ENCODE measurements around the gene RALY.

RALY gene

DNA sequence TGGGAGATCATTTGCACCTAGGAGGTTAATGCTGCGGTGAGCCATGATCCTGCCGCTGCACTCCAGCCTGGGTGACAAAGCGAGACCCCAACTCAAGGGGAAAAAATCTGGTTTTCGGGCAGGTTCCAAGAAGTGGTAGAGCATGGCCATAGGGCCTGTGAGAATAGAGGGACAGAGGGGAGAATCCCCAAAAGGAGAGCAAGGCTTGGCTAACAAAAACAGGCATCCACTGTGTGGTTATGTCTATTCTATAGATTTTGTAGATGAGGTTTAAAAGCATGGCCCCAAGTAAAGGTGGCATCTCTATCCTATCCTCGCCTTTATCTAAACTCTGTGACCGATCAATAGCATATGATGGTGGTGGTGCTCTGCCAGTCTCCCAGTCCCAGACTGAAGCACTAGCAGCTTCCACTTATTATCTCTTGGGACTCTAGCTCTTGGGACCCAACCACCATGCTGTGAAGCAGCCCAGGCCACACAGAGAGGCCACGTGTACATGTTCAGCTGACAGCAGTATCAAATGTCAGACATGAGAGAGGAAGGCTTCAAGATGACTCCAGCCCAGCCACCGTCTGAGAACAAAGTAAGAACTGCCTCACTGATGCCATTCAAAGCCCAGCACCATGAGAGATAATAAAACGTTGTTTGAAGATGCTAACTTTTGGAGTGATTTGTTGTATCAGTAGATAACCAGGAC lies 90.7 kb downstream of the RALY start:
- FAIRE-seq = no peak

DNA sequence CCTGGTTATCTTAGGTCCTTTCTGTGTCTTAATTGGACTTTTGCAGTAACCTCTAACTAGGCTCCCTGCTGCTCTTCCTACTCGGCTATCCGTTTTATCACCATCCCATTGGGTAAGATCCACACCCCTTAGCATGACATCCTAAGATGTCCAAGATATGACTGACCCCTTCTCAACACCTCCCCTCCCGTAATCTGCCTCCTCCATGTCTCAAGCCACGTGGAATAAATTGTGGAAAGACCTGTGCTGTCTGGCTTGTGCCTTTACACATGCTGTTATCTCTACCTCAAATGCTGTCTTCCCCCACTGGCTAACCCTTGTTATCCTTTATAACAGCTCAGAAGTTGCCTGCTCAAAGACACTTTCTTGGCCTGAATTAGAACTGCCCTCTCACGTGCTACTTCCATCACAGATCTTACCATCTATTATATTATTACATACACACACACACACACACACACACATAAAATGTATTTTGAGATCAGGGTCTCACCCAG lies 91.9 kb downstream of the RALY start:
- no peak for FAIRE-seq

DNA sequence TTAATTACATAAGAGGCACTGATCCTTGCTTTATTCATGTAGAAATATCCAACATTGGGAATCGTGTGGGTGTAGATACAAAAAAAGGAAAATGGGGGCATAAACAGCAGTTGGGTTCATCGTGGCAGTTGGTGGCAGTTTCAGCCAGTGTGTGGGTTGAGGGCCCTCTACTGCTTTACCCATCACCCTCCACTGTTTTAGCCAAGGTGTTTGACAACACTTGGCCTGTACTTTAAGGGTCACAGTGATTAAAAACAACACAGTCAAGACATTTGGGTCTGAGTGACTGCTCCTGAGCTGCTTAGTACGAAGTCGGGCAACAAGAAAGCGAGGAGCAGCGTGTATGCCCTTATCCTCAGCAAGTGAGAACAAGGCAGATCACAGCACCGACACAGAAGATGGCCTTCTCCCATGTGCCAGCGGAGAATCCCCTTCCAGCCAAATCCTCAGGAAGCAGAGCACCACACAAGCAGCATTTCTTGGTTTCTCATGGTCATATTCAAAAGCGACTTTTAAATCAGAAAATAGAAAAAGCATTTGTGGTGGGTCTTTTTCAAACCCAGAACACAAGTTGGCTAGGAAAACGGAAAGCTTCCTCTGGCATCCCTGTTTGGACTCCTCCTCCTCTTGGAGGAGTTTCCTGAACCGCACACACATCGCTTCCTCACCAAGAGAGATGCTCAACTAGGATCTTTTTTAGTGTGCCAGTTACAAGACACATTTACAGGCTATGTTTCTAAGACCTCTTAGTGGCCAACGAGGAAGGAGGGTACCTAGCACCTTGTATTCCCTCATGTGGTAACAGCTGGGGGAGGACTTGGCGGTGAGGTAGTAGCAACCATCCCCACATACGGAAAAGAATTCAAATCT lies 94.8 kb downstream of the RALY start:
- FAIRE-seq = no peak

DNA sequence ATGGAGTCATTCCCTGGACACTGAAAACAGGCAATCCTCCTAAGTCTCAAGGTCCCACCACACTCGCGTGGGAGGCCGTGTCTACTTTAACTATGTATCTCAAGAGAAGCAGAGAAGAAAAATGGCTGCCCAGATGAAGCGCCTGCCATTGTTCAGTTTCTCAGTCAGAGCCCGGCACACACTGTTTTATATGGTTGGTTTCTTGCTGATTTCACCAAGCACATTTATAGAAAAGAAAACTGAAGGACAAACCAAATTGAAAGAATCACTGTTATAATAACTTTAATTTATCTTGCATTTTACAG lies 95.4 kb downstream of the RALY start:
- FAIRE-seq = no peak

DNA sequence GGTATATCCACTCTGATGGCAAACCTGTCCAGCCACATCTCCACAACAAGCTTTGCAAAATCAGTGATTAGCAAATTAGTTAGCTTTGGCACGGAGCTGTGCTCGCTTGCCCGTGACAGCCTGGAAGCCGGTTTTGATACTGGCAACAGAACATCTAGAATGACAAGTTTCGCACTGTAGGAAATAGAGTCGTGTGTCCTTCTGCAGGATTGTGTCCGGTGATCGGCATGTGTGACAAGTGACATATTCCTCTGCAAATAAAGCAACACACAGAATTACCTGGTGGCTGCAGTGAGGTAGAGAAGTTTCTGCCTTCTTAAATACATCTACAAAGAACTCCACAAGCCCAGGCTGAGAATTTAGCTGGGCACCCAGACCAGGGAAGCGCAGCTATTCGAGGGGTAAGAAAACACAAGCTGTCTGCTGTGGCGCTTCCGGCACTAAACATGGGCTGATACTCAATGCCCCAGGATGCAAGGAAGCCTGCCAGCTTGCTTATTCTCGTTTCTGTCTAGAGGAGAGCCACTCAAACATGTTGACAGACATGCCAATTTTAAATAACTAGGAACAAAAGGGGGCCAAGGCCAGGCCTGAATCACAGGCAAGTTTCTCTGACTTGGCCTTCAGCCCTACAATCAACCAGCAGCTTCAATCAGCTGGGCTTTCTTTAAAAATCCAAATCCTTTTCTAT lies 96.1 kb downstream of the RALY start:
- no peak for FAIRE-seq

DNA sequence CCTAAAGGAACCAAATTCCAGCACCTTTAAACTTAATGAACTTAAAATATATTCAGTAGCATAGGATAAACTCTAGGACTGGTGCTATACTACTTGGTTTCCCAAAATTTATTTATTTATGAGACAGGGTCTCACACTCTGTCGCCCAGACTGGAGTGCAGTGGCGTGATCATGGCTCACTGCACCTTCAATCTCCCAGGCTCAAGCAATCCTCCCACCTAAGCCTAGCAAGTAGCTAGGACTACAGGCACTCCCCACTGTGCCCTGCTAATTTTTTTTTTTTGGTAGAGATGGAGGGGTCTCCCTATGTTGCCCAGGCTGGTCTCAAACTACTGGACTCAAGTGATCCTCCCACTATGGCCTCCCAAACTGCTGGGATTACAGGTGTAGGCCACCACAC lies 96.9 kb downstream of the RALY start:
- FAIRE-seq = no peak

DNA sequence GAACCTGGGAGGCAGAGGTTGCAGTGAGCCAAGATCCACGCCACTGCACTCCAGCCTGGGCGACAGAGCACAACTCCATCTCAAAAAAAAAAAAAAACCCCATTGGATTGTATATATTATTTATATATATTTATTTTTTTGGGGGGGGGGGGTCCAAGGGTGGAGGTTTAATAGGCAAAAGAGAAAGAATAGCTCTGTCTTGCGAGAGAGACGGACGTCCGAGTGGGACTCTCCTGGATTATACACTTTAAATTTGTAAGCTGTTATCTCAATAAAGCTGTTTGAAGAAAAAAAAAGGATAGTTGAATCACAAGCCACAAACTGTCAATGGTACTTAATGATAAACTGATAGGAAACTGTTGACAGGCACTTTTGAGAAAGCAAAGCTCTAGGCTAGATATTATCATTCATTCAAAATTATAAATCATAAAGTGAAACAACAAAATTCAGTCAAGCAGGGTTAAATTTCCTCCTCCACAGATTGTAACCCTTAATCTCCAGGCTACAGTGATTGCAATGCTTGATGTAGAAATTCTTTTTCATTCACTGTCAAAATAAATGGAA lies 98.0 kb downstream of the RALY start:
- FAIRE-seq = no peak

DNA sequence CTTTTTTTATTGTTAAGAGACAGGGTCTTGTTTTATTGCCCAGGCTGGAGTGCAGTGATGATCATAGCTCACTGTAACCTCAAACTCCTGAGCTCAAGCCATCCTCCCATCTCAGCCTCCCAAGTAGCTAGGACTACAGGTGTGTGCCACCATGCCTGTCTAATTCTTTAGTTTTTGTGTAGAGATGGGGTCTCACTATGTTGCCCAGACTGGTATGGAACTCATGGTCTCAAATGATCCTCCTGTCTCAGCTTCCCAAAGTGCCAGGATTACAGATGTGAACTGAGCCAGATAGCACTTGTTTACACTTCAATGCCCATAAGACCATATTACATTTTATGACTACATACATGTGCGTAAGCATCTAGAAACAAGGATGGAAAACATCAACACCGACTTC lies 100.2 kb downstream of the RALY start:
- no peak for FAIRE-seq

DNA sequence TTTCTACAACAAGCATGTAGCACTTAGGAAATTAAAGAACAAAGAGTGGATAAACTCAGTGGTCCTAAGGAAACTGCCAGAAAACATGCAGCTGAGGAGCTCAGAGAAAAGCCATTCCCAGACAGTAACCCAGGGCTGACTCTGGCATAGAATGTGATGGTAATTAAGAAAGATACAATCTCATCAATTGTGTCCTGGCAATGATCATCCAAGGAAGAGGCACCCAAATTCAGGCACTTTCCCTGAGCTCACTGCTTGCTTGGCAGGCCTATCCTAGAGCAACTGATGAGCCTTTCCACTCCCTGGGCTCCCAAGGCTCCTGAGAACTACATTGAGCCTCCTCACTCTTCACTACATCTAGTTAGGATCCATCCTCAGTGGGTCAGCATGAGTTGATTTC lies 102.1 kb downstream of the RALY start:
- FAIRE-seq = no peak

DNA sequence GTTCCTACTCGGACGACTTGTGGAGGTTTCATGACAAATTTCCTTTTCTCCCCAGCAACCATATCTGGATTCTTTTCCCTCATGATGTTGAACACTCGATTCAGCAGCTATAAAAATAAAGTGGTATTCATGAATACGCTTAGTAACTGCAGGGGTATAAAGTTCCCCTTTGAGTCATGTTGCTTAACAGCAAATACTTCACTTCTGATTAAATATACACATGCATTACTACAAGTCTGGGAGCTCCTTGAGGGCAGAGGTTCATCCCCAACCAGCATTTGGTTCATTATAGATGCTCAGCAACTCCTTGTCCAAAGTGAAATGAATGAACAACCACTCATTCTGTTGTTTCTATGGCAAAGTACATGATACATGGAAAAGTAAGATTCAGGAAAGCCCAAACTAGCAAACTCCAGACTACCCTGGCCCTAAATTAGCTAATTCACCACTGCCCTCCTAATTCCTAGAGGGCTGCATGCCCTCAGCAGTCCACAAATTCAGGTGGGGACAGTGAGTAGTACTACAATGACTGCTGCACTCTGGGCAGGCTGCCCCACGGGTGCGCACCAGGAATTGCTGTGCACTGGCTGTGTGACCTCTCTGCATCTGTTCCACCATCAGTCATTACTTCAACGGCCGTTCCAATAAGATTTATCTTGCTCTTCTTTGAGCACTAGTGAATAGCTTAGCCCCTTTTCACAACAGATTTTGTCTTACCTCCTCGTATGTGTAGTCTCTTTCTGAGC lies 103.2 kb downstream of the RALY start:
- FAIRE-seq = no peak

DNA sequence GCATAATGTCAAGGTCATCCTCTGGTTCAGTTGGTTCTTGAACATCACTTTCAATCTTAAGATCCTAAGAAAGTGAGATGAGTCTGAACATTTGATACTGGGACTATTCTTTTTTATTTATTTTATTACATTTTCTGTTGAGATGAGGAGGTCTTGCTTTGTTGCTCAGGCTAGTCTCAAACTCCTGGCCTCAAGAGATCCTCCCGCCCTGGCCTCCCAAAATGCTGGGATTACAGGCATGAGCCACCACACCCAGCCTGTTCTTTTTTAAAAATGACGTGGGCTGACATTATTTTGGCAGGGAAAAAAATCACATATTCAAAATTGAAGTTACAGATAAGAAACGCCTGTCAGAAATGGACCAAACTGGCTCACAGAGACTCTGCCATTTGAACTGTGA lies 104.9 kb downstream of the RALY start:
- no peak for FAIRE-seq

DNA sequence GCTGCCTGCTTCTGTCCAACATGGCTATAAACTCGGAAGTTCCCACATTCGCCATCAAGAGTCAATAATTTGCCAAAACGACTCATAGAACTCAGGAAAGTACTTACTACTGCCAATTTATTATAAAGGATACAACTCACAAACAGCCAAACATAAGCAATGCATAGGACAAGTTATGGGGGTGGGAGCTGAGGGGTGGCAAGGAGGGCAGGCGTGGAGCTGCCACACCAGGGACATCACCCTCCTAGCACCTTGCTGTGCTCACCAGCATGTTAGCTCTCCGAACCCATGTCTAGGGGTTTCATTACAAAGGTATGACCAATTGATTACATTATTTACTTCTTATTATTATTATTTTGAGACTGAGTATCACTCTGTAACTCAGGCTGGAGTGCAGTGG lies 106.0 kb downstream of the RALY start:
- FAIRE-seq = no peak

DNA sequence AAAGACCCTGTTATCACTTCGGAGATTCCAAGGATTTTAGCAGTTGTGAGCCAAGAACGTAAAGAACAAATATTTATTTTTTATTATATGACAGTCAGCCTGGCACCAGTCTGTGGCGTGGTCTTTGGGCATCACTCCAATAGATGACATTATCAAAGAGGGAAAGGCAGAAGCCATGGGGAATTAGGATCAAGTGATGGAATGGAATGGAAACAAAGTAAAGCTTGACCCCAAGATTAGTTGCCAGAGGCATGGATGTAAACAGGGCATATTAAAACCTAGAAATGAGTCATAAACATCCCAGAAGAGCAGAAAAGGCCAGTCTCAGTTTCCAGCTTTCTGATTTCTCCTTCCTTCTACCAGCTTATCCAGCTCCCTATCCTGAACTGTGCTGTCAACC lies 106.9 kb downstream of the RALY start:
- no peak for FAIRE-seq

DNA sequence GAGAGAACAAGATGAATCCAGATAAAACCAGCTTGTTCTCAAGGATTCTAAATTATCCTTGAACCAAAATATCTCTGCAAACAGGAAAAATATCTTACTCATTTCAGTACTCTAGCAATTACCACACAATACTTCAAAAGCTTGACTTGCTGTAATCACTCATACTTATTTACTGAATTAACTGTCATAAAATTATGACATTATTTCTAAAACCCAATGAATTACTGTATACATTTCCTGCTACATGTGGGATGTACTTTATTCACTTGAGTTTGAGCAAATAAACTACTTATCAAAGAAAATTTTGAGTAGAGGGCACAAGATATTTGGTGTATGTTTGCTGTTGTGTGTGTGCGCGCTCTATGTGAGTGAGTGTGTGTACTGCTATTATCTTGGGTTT lies 108.6 kb downstream of the RALY start:
- no peak for FAIRE-seq

DNA sequence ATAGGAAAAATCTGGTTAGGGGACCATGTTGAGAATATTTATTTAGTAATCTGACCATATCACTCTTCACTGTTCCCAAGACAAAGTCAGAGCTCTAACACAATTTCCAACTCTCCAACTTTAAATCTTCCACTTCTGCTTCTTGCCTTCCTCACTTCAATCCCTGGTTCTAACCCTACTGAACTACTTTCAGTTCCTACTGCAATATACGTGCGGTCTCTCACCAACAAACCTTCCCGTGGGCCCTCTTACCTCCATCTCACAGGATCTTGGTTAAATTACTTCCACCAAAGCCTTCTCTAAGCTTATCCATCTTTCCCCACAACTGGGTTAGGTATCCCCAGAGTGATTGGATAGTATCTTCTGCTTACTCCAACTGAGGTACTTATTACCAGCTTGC lies 110.3 kb downstream of the RALY start:
- FAIRE-seq = no peak

DNA sequence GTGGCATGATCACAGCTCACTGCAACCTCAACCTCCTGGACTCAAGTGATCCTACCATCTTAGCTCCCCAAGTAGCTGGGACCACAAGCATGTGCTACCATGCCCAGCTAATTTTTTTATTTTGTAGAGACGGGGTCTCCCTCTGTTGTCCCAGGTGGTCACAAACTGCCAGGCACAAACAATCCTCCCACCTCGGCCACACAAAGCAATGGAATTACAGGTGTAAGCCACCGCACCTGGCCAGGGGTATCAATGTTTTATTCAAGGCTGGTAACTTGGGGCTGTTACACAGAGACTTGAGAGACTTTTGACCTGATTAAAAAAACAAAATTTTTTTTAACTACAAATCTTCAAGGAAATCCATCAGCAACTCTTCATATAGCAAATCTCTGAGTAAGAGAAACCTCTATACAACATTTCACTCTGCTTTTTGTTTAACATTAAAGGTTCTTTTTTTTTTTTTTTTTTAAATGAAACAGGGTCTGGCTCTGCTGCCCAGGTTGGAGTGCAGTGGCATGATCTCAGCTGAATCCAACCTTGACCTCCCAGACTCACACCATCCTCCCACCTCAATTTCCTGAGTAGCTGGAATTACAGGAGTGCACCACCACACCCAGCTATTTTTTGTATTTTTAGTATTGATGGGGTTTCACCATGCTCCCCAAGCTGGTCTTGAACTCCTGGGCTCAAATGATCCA lies 112.4 kb downstream of the RALY start:
- no peak for FAIRE-seq

DNA sequence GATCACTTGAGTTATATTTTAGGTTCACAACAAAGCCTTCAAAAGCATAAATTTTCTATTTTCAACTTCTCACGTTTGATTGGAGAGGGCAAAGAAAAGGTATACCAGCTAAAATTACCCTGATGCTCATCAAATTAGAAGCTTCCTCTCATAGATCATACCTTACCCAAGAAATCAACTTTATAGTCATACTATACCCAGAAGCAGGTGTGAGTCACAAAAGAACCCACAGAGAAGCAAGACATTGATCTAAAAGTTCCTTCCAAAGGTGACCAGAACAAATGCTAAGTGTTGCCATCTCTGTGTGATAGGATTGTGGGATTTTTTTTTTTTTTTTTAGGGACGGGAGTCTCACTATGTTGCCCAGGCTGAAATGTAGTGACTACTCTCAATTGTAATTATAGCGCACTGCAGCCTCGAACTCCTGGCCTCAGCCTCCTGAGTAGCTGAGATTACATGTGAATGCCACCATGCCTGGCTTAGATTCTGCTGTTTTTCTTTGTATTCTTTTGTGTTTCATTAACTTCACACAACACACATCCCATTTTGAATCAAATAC lies 115.0 kb downstream of the RALY start:
- FAIRE-seq = no peak

DNA sequence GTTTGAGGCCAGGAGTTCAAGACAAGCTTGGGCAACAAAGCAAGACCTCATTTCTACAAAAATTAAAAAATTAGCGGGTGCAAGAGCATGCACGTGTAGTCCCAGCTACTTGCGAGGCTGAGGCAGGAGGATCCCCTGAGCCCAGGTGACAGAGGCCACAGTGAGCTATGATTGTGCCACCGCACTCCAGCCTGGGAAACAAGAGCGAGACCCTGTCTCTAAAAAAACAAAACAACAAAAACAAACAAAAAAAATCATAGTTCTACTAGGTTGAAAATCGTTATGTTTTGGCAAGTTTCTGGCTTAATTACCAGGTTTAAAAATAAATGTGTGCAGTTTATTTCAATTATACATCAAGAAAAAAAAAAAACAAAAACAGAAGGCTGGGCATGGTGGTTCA lies 115.7 kb downstream of the RALY start:
- FAIRE-seq = no peak

DNA sequence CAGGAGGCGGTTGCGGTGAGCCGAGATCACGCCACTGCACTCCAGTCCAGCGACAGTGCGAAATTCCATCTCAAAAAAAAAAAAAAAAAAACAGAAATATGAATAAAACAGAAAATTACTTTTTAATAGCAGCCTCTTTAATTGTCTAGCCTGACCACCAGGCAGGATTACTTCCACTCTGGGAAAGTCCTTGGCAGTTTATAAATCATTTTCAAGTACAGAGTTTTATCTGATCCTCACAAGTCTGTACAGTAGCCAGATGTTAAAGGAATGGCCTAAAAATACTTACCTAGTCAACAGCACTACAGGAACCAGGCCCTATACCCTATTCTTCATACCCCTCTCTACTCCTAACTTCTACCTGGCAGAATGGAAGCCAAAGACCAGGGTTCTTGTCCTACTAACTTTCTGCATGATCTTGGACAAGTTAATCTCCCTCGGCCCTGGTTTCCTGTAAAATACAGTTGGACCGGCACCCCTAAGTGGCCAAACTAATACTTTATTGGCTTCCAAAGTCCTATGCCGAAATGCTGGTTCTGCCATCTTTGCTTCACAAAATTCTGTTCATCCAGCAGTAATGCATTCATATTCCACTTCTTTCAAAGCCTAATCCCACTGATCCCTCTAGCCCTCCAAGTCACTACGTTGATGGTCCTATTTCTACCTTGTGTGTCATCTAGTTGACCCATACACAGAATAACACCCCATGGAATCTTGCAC lies 116.5 kb downstream of the RALY start:
- FAIRE-seq = no peak

DNA sequence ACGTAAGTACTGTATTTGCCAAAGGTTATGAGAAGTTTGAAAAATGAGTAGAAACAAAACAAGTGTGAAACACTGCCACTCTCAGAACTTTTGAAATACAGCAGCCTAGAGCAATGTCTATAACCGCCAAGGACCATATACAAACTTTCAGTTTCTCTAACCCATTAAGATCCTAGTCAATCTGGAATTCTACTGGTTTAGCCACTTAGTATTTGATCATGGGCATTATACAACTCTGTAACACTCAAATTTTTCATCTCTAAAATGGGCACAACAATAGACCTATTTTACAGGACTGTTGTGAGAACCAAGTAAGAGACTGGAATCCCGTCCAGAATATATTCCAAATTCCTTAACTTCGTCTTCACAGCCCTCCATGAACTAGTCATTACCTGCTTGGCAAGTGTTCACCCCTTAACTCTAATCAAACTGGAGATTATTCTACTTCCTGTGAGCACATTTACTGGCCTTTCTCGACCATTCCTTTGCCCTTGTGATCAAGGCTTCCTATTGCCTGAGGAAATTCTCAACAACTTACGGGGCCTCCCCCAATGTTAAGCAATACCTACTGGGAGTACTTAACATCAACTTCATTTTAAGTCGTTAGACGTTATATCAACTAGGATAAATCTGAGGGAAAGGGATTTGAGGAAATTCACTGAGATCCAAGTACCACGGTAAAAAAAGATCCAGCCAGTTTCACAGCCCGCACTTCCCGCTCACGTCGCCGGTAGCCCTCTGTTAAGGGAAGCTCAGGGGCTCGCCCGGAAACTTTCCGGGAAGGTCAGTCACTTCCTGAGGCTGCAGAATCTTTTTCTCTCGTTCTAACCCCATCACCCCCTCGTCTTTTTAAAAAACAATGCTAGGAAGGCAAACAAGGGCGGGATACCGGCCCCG lies 117.3 kb downstream of the RALY start:
- no peak for FAIRE-seq
